NB4 (cell line): Measurements from ENCODE around the gene NECTIN2.

Experiments
- POLR2A ChIP-seq: IDR thresholded peaks from 2 replicates; pipeline ENCODE4 v1.6.1; 2011; ENCODE audit warnings: mild to moderate bottlenecking; ENCODE audit not compliant: insufficient read length; ENCODE audit errors: extremely low read depth
- TF ChIP-seq, protein P1 (sequence below): IDR thresholded peaks from one replicate; pipeline ENCODE4 v1.5.1; 2012; ENCODE audit warnings: low read depth, low read length

GRCh38 chr19:44857837-44858236, 11.7 kb downstream of the NECTIN2 start:
- TF ChIP-seq, protein P1, sequence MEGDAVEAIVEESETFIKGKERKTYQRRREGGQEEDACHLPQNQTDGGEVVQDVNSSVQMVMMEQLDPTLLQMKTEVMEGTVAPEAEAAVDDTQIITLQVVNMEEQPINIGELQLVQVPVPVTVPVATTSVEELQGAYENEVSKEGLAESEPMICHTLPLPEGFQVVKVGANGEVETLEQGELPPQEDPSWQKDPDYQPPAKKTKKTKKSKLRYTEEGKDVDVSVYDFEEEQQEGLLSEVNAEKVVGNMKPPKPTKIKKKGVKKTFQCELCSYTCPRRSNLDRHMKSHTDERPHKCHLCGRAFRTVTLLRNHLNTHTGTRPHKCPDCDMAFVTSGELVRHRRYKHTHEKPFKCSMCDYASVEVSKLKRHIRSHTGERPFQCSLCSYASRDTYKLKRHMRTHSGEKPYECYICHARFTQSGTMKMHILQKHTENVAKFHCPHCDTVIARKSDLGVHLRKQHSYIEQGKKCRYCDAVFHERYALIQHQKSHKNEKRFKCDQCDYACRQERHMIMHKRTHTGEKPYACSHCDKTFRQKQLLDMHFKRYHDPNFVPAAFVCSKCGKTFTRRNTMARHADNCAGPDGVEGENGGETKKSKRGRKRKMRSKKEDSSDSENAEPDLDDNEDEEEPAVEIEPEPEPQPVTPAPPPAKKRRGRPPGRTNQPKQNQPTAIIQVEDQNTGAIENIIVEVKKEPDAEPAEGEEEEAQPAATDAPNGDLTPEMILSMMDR, result no peak
- TF ChIP-seq POLR2A, result no peak
